Measurements from ENCODE around the gene CCDC157. TPM values are rescaled to one million over a fixed set of nuclear protein-coding genes. Genes with fewer than 3 reads are reported as not detected.
A peak's percentile ranks its signal among the peaks of the same experiment; 100 is the strongest.

CCDC157 gene
- polyA plus RNA-seq (2012; ENCODE audit: insufficient read length, low read depth): 1.7 TPM

- no peak for TF ChIP-seq REST (IDR thresholded peaks at IDR 0.05; ENCODE audit: insufficient read depth in 1 of 2, low read depth in 2 of 2, low read length in 2 of 2)
- TF ChIP-seq SIN3A (IDR thresholded peaks at IDR 0.05; ENCODE audit: borderline replicate concordance, insufficient read depth, low read length): peak; percentile 75; the same call in 1 of the 2 replicates
- peak; percentile 68; the same call in 1 of the 2 replicates for TF ChIP-seq TAF1 (IDR thresholded peaks at IDR 0.05; ENCODE audit: borderline replicate concordance, insufficient read depth, low read length)
- peak; percentile 79 for TF ChIP-seq POLR2AphosphoS5 (IDR thresholded peaks at IDR 0.05; ENCODE audit: low read depth, low read length)
- peak; percentile 94 for TF ChIP-seq FOXP2 (optimal IDR thresholded peaks at IDR 0.05; ENCODE audit: borderline replicate concordance, extremely low read depth, extremely low read length, insufficient read depth)
Measured at GRCh38 chr22:30356449-30357235, at the start of gene CCDC157, which contains the start of gene SF3A1. TSS of gene CCDC157 (plus strand) at chr22:30357007. CDS start at chr22:30366001, 8,994 bp downstream. TSS of gene SF3A1 (minus strand) at chr22:30356894. CDS start at chr22:30356792, 102 bp downstream.

GRCh38 chr22:30307041-30307574 is 49.7 kb upstream of the CCDC157 start:
- TF ChIP-seq FOXP2 (optimal IDR thresholded peaks at IDR 0.05; ENCODE audit: borderline replicate concordance, extremely low read depth, extremely low read length, insufficient read depth) (no peak), SIN3A (IDR thresholded peaks at IDR 0.05; ENCODE audit: borderline replicate concordance, insufficient read depth, low read length) (no peak), REST (IDR thresholded peaks at IDR 0.05; ENCODE audit: insufficient read depth in 1 of 2, low read depth in 2 of 2, low read length in 2 of 2) (no peak), TAF1 (IDR thresholded peaks at IDR 0.05; ENCODE audit: borderline replicate concordance, insufficient read depth, low read length) (no peak), POLR2AphosphoS5 (IDR thresholded peaks at IDR 0.05; ENCODE audit: low read depth, low read length) (no peak)

- TF ChIP-seq REST (IDR thresholded peaks at IDR 0.05; ENCODE audit: insufficient read depth in 1 of 2, low read depth in 2 of 2, low read length in 2 of 2) (no peak), SIN3A (IDR thresholded peaks at IDR 0.05; ENCODE audit: borderline replicate concordance, insufficient read depth, low read length) (no peak), POLR2AphosphoS5 (IDR thresholded peaks at IDR 0.05; ENCODE audit: low read depth, low read length) (no peak), FOXP2 (optimal IDR thresholded peaks at IDR 0.05; ENCODE audit: borderline replicate concordance, extremely low read depth, extremely low read length, insufficient read depth) (no peak), TAF1 (IDR thresholded peaks at IDR 0.05; ENCODE audit: borderline replicate concordance, insufficient read depth, low read length) (no peak)
Measured at GRCh38 chr22:30308093-30308492, 48.7 kb upstream of the CCDC157 start.

GRCh38 chr22:30308518-30309230 is 48.1 kb upstream of the CCDC157 start:
- TF ChIP-seq SIN3A (IDR thresholded peaks at IDR 0.05; ENCODE audit: borderline replicate concordance, insufficient read depth, low read length) (no peak), TAF1 (IDR thresholded peaks at IDR 0.05; ENCODE audit: borderline replicate concordance, insufficient read depth, low read length) (no peak), FOXP2 (optimal IDR thresholded peaks at IDR 0.05; ENCODE audit: borderline replicate concordance, extremely low read depth, extremely low read length, insufficient read depth) (no peak), POLR2AphosphoS5 (IDR thresholded peaks at IDR 0.05; ENCODE audit: low read depth, low read length) (no peak), REST (IDR thresholded peaks at IDR 0.05; ENCODE audit: insufficient read depth in 1 of 2, low read depth in 2 of 2, low read length in 2 of 2) (no peak)

Measured in PFSK-1 (cell line).